Ammon's horn (tissue), 1 donor: ENCODE results near the gene OR3A2.
A peak's percentile ranks its signal among the peaks of the same experiment; 100 is the strongest.
"Not testable (repeated sequence)": the region's sequence is repeated elsewhere in the genome, so short reads cannot be mapped to it uniquely, and the experiment has no call there.

ENCODE experiments used
- DNase-seq: peaks from one replicate; pipeline ENCODE4 v3.0.0-alpha.2; 2016; ENCODE audit warnings: low spot score

OR3A2 gene

GRCh38 chr17:3385869-3386816, at the start of gene OR3A2:
TSS of gene OR3A2 (minus strand) at chr17:3386308.
- DNase-seq, result no peak

- DNase-seq, result no peak
Measured at GRCh38 chr17:3433741-3434140, 47.6 kb upstream of the OR3A2 start, which contains the start of gene OR1E2. TSS of gene OR1E2 (minus strand) at chr17:3433841. CDS start at chr17:3433841, 0 bp downstream.

GRCh38 chr17:3433215-3433614, 47.1 kb upstream of the OR3A2 start:
- peak; percentile 50 for DNase-seq

GRCh38 chr17:3418222-3418621, 32.1 kb upstream of the OR3A2 start:
- no peak for DNase-seq

- DNase-seq, result no peak
Measured at GRCh38 chr17:3415610-3416009, 29.5 kb upstream of the OR3A2 start.

GRCh38 chr17:3412216-3412615, 26.1 kb upstream of the OR3A2 start:
- not testable (repeated sequence) for DNase-seq

- DNase-seq, result no peak
Measured at GRCh38 chr17:3411070-3411469, 25.0 kb upstream of the OR3A2 start, which contains the start of gene OR3A3. TSS of gene OR3A3 (plus strand) at chr17:3411370.

- DNase-seq, result not testable (repeated sequence)
Measured at GRCh38 chr17:3403856-3404255, 17.7 kb upstream of the OR3A2 start.

GRCh38 chr17:3401786-3402185, 15.7 kb upstream of the OR3A2 start:
- DNase-seq, result no peak

- DNase-seq, result no peak
Measured at GRCh38 chr17:3400055-3400454, 13.9 kb upstream of the OR3A2 start.

GRCh38 chr17:3398310-3398709, 12.2 kb upstream of the OR3A2 start, which contains the start of gene OR1E1:
TSS of gene OR1E1 (minus strand) at chr17:3398410. CDS start at chr17:3398410, 0 bp downstream.
- DNase-seq, result no peak

GRCh38 chr17:3397801-3398200, 11.7 kb upstream of the OR3A2 start:
- DNase-seq, result not testable (repeated sequence)

- DNase-seq, result no peak
Measured at GRCh38 chr17:3389791-3390190, 3.7 kb upstream of the OR3A2 start.

GRCh38 chr17:3381957-3382356, 4.2 kb downstream of the OR3A2 start:
- DNase-seq, result no peak

- no peak for DNase-seq
Measured at GRCh38 chr17:3378321-3378720, 7.8 kb downstream of the OR3A2 start.

- DNase-seq, result not testable (repeated sequence)
Measured at GRCh38 chr17:3371167-3371566, 14.9 kb downstream of the OR3A2 start.

GRCh38 chr17:3342782-3343181, 43.3 kb downstream of the OR3A2 start:
- not testable (repeated sequence) for DNase-seq

- peak; percentile 19 for DNase-seq
Measured at GRCh38 chr17:3335876-3336275, 50.2 kb downstream of the OR3A2 start.

- DNase-seq, result no peak
Measured at GRCh38 chr17:3318336-3318735, 67.8 kb downstream of the OR3A2 start.

- DNase-seq, result no peak
Measured at GRCh38 chr17:3316836-3317235, 69.3 kb downstream of the OR3A2 start.

- DNase-seq, result no peak
Measured at GRCh38 chr17:3308603-3309002, 77.5 kb downstream of the OR3A2 start.

GRCh38 chr17:3298260-3298659, 87.8 kb downstream of the OR3A2 start, which contains the start of gene OR3A1:
TSS of gene OR3A1 (minus strand) at chr17:3298360. CDS start at chr17:3292582, 5,778 bp downstream.
- no peak for DNase-seq

- DNase-seq, result no peak
Measured at GRCh38 chr17:3295632-3296031, 90.5 kb downstream of the OR3A2 start.
